ENCODE measurements around the gene PRPH2.
"Not testable (repeated sequence)": the region's sequence is repeated elsewhere in the genome, so short reads cannot be mapped to it uniquely, and the experiment has no call there.

Gene PRPH2

DNA sequence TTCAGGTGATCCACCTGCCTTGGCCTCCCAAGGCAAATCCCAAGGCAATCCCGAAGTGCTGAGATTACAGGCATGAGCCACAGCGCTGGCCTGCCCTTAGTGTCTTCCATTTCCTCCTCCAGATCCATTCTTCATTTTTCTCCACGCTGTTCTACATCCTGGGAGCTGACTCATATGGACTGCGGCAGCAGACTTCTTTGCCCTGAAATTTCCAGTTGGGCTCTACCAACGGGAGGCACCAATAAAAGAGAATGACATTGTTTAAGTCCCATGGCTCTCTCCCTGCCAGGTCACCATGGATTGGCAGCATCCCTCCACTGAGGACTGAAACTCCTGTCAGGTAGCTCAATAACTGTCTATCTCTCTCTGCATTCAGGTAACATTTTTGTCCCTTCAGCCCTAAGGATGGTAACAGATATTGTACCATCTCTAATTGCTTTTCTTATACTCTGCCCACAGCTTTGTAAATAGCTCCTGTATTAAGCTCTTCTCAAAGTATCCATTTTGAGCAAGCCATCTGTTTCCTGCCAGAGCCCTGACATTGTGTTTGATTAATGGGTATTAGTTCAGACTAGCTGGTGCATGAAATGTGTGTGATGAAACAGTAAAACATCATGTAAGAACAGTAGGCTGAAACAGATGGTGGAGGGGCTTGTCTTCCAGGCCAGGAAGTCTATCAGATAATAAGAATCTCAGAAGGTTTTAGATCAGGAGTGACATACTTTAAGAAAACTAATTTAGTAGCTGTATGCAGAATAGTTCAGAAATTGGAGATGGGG, 19.9 kb upstream of the PRPH2 start:
- no peak for DNase-seq

DNA sequence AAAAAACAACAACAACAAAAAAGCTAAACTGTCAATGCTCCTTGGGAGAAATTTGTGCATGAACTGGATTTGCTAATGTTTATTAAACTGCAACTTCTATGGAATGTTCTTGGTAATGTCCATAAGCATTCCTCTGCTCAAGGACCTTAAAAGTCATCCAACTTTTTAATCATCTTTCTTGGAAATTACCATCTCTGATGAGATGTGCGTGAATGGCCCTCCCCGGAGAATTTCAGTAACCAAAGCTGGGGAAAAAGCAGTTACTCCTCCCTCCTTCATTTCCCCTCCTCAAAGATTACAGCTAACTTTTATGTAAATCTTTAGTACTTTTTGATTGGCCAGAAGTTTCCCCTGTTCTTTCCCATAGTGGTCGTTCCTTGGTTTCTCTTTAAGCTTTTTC, 18.3 kb upstream of the PRPH2 start:
- DNase-seq = no peak

DNA sequence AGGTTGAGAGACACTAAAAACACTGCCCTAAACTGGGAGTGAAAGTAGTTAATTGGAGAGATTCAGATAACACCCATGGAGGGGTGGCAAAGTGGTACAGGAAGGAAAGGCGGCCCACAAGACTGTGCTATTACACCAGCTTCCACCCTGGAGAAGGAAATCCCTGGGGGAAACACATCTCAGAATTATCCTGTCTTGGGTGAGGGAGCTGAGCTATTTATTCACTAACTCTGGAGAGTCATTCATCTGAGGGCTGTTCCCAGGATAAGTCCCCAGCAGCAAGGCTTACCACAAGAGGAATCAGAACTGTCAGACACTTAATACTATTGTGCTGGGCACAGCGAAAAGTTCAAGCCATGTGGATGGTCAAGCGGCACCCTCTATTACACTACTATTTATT, 13.6 kb upstream of the PRPH2 start:
- DNase-seq = no peak

DNA sequence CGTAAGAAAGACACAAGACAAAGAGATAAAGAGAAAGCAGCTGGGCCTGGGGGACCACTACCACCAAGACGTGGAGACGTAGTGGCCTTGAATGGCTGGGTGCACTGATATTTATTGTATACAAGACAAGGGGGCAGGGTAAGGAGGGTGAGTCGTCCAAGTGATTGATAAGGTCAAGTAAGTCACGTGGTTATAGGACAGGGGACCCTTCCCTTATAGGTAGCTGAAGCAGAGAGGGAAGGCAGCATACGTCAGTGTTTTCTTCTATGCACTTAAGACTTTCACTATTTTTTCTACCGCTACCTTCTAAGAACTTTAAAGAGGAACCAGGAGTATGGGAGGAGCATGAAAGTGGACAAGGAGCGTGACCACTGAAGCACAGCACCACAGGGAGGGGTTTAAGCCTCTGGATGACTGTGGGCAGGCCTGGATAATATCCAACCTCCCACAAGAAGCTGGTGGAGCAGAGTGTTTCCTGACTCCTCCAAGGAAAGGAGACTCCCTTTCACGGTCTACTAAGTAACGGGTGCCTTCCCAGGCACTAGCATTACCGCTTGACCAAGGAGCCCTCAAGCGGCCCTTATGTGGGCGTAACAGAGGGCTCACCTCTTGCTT, 11.6 kb upstream of the PRPH2 start:
- DNase-seq = not testable (repeated sequence)

DNA sequence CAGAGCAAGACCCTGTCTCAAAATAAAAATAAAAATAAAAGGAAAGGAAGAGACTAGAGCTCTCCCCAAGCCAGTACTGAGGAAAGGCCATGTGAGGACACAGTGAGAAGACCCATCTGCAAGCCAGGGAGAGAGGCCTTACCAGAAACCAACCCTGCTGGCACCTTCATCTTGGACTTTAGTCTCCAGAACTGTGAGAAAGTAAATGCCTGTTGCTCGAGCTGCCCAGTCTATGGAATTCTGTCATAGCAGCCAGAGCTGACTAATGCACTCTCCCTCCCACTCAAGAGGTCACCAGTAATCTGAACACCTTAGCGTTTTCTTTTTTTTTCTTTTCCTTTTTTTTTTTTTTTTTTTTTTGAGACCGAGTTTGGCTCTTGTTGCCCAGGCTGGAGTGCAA, 7.3 kb upstream of the PRPH2 start:
- DNase-seq = no peak

DNA sequence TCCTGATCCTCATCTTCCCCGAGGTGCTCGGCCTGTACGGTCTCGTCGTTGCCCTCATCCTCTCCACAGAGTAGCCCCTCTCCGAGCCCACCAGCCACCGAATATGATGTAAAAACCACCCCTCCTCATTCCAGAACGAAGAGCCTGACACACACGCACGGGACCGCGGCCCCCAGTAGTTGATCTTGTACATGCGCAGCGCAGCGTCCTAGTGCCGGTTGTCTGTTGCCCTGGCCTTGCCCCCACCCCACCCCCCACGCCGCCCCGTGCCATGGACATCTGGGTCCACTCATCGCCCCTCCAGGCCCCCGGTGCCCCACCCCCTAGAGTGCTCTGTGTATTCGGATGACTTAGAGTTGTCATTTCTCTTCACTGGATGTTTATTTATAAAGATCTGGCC, 5.2 kb upstream of the PRPH2 start:
- DNase-seq = no peak

DNA sequence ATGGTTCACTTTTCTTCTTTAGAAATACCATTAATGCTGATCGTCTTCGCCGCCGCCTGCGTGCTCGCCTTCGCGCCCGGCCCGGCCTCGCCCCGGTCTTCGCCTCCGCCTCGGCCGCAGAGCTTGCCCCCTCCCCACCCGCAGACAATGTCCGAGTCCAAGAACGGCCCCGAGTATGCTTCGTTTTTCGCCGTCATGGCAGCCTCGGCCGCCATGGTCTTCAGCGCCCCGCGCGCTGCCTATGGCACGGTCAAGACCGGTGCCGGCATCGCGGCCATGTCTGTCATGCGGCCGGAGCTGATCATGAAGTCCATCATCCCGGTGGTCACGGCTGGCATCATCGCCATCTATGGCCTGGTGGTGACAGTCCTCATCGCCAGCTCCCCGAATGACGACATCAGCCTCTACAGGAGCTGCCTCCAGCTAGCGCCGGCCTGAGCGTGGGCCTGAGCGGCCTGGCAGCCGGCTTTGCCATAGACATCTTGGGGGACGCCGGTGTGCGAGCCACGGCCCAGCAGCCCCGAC, 4.8 kb upstream of the PRPH2 start:
- no peak for DNase-seq

DNA sequence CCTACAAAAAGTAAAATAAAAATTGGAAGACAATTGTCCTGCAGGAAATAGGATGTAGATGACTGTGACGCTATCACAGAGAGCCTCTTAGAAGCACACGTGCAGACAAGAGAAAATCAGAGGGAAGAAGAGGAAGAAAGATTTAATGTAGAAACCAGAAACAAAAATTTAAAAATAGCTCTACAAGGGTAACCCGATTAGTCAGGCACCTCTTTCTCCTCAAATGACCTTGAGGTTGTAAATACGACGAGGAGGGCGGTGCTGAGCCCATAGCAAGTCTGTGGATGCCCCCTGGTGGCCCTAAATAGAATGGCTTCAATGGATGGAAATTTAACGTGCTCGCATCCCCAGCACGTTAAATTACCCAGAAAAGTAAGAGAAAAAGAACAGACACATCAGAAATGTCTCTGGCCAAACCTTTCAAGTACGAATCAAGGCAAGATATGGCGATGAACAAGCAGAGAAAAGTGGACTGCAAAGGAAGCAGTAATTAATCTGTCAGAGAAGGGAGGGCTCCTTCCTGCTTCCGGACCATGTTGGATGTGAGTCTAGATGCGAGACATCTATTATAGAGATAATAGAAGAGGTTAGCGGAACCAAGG, 4.2 kb upstream of the PRPH2 start:
- DNase-seq = peak; percentile 47

DNA sequence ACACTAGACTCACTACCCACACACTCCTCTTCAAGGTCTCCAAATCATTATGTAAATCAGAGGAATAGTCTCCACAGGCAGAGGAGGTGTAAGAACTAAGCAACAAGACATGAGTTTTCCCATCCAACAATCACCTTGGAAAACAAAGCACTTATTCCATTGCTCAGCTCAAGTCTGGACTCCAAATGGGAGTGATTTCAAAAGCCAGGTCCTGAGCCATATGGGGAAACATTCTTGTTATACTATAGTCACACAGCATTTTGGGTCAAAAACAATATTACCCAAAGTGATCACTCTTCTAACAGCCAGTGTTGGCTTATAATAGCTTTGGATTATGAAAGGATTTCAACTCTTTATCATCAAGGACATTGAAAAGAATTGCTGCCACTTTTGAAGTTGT, 3.6 kb upstream of the PRPH2 start:
- no peak for DNase-seq

DNA sequence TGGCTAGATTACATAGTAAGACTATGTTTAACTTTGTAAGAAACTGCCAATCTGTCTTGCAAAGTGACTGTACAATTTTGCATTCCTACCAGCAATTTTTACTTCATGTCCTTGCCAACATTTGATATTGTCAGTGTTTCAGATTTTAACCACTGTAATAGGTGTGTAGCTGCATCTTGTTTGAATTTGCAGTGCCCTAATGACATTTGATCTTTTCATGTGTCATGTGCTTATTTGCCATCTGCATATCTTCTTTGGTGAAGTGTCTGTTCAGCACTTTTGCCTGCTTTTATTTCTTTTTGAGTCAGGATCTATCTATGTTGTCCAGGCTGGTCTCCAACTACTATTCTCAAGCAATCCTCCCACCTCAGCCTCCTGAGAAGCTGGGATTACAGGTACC, 2.4 kb upstream of the PRPH2 start:
- no peak for DNase-seq

DNA sequence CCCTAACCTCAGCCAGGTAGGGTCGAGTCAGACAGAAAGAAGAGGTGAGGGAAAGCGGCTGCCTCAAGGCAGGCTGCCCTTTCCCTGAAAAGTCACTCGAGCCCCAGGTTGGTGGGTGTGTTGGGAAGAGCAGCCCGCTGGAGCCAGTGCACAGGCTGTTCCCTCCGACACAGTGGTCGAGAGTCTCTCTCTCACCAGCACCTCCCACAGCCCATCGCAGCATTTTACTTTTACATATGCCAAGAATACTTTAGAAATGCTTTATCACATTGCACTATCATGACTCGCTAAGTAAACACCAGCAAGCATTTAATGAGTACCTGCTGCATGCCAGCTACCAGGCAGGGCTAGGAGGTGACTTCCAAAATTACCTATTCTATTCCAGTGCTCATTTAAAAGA, 1.7 kb downstream of the PRPH2 start:
- no peak for DNase-seq

DNA sequence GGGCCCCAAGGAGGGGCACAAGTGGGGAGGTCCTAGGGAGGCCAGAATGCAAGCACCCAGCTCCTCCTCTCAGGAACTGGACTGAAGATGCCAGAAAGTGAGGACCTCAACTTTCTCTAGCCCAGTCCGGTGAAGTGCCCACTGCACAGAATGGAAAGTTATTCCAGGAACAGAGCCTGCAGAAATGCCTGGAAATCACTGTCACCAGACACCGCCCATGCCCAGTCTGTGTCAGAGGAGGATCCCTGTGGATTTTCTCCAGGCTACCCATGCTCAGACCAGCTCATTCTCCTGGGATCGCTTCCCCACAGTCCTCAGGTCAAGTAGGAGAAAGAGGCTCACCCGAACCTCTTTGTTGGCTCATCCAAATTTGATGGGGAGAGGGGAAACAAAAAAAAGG, 6.5 kb downstream of the PRPH2 start:
- DNase-seq = no peak

DNA sequence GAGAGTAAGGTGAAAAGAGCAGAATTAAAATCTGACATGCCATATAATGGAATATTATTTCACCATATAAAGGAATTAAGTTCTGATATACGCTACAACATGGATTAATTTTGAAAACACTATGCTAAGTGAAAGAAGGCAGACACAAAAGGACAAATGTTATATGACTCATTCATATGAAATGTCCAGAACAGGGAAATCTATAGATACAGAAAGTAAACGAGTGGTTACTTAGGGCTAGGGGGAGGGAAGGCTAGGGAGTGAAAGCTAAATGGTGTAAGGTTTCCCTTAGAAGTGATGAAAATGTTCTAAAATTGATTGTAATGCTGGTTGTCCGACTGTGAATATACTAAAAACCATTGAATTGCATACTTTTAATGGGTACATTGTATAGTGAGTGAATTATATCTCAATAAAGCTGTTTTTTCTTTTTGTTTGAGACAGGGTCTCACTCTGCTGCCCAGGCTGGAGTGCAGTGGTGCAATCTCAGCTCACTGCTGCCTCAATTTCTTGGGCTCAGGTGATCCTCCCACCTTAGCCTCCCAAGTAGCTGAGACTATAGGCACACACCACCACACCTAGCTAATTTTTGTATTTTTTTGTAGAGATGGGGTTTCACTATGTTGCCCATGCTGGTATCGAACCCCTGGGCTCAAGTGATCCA, 8.2 kb downstream of the PRPH2 start:
- DNase-seq = no peak

DNA sequence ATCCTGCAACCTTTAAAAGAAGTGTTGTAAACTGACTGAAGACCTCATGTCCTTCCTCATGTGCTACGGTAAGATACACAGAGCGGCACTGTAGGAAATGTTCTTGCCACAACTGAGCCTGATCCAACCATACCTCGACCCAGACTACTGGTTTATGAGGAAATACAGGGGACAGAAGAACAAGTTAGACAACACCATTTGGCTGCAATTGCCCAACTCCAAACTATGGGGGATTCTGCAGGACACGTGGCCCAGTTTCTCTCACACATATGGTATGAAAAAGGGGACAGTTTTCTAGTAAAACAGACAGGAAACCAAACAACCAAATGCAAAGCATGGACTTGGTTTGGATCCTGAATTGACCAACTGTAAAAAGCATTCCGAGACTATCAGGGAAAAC, 10.5 kb downstream of the PRPH2 start:
- DNase-seq = no peak

DNA sequence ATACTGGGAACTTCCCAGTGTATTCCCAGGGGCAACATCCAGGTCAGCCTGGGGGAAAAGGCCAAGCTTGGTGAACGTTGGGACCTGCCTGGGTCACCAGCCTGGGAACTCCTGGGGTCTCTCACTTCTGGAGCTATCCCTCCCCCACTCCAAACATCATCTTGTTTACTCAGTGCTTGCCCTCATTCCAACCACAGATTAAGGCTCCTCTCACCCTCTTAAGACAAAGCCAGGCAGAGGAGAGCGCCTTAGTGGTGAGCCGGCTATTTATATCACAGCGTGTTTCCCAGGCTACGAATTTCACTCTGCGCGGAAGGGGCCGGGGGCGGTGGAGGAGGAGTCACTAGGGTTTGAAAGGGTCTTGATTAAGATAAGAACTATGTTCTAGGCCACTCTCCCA, 12.1 kb downstream of the PRPH2 start:
- DNase-seq = no peak

DNA sequence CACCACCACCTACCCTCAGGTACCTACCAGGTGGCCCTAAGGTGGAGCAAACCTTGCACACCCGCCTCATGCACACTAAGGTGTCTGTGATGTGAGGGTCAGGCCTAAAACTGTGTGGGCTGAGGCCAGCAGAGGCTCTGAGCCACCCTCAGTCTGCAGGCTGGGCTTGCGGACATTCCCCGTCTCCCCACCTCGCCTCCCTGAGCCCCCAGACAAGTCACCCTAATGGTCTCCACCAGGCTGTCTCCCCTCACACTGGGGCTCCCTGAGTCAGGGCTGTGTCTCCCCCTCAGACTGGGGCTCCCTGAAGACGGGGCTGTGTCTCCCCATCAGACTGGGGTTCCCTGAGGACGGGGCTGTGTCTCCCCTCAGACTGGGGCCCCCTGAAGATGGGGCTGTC, 12.5 kb downstream of the PRPH2 start:
- no peak for DNase-seq

DNA sequence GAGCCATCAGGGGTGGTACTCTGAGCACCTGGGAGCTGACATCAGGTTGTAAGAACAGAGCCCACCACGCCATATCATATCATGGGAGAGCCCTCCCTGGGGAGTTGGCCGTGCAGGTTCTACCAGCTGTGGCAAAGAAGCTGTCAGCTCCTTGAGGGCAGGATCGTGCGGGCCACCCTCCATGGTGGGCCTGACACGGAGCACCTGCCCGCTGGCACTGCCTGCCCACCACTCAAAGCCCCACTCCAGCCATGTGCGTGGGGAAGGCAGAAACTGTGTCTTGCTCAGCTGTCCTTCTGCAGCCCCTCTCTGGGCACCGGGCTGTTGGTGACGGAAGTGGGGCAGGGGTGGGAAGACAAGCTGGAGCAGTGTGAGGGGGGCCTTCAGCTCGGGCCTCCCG, 14.3 kb downstream of the PRPH2 start:
- DNase-seq = no peak

DNA sequence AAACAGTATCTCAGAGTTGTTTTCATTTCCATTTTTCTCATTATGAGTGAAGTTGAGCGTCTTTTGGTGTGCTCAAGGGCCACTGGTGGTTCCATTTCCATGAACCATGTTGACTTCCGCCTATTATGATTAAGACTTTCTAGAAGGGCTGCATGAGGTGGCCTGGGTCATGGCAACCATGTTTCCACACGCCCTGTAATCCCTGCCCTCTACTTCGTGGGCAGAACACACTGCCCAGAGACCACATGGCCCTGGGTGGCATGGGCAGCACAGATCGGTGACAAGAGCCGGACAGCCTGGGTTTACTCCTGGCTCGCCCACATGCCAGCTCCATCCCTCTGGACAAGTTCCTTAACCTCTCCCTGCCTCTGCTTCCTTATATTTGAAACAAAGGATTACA, 14.8 kb downstream of the PRPH2 start:
- DNase-seq = no peak

DNA sequence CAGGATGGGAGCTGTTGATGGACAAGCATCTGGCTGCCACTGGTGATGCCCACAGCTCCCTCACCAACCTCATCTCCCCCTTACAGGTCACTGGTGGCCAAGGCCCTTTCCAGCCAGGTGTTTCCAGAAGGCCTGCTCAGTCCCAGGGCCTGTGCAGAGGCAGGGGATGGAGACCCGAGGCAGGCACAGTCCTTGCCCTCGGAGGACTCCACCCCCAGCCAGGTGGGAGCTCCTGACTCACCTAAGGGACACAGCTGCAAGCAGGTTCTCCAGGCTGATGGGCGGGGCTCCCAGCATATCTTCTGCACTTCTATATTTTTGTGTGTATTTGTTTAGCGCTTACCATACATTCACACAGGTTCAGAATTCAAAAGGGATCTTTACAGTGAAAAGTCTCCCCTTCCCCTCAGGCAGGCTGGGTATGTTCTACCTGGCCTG, 17.4 kb downstream of the PRPH2 start:
- DNase-seq = no peak

DNA sequence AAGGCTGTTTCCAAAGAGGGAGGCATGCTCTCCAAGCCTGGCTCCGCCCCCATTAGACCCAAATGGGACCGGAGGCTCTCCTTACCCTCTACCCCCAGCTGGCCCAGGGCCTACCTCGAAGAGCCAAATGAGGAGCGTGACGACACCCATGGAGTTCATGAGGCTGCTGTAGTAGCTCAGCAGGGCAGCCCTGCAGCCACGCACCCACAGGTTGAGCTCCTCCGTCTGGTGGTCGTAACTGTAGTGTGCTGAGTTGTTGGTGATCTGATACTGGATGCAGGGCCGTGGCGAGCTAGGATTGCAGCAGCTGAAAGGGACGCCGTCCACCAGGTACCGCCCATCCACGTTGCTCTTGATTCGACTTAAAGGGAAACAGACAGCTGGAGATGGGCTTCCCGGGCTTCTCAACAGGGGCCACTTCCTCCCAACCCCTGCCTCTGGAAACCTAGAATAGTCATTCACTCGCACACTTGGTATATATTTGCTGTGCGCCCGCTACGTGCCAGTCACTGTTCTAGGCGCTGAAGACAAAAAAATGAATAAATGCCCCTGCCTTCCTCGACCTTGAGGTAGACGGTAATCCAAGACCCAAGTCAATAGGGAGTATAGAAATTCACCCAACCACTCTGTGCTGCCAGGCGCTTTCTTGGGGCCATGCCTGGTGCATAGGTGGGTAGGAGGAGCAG, 18.0 kb downstream of the PRPH2 start:
- DNase-seq = no peak

DNA sequence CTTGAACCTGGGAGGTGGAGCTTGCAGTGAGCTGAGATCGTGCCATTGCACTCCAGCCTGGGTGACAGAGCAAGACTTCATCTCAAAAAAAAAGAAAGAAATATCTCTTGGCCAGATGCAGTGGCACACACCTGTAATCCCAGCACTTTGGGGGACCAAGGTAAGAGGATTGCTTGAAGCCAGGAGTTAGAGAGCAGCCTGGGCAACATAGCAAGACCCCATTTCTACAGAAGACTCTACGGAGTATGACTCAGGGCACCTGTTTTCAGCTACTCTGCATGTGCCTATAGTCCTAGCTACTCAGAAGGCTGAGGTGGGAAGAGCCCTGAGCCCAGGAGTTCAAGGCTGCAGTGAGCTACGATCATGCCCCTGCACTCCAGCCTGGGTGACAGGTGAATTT, 19.6 kb downstream of the PRPH2 start:
- DNase-seq = not testable (repeated sequence)

DNA sequence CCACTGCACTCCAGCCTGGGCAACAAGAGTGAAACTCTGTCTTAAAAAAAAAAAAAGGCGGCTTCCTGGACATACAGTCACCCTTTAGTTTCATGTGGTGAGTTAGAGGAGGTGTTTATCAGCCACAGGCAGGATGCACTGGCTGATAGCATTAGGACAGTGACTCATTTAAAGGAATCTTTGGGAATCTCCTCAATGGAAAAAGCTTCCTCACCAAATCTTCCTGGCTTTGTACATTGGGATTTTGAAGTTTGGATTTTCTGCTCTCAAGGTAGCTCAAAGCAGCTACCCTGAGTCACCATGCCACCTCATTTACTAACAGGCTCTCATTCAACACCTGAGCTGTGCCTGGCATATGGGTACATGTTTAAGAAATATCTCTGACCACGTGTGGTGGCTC, 20.2 kb downstream of the PRPH2 start:
- no peak for DNase-seq

DNA sequence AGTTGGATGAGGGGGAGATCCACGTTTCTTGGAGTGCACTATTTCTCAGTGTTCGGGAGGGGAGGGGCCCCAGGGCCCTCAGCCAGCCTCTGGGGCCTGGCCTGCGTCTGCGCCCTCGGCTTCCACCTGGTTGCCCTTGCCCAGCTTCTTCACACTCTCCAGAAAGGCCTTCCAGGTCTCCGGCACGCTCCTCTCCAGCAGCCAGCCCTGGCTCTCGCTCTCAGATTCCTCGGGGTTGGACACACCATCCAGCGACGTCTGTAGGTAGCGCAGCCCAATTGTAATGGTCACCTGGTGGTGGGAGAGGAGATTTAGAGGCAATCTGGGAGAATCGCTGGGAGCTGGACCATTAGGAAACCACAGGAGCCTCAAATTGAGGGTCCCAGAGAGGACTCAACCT, 24.2 kb downstream of the PRPH2 start:
- DNase-seq = no peak
